Nucleus accumbens (tissue), 56 donors: ENCODE results near the gene PPM1G.

Experiments used
- DNase-seq, 56 donors: peaks; one replicate each; lab custom pipeline; 2025; lab: John Stamatoyannopoulos, UW

Gene PPM1G

DNA sequence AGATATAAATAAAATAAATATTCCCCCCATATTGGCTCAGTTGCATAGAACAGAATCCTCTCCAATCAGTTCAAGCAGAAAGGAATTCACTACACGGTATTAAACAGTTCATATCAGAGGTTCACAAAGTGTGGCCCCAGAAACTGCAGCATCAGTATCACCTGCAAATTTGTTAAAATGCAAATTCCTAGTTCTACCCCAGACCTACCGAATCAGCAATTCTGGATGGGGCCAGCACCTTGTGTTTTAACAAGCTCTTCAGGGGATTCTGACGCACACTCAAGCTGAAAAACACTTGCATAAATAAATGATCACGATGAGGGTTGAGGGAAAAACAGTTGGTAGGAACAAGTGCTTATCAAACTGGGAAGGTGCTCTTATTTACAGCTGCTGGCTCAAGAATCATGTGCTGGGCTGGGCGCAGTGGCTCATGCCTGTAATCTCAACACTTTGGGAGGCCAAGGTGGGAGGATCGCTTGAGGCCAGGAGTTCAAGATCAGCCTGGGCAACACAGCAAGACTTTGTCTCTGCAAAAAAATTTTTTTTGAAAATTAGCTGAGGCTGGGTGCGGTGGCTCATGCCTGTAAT is 59.2 kb downstream of the PPM1G start:
- no peak for DNase-seq

DNA sequence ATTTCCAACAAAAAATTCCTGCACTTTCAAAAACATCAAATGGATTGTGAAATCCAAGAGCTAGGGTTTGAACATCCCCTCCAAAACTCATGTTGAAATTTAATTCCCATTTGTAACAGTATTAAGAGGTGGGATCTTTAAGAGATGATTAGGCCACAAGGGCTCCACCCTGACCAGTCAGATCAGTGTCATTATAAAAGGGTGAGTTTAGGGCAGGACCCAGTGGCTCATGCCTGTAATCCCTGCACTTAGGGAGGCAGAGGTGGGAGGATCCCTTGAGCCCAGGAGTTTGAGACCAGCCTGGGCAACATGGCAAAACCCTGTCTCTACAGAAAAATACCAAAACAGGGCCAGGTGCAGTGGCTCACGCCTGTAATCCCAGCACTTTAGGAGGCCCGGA is 61.8 kb downstream of the PPM1G start:
- no peak for DNase-seq

DNA sequence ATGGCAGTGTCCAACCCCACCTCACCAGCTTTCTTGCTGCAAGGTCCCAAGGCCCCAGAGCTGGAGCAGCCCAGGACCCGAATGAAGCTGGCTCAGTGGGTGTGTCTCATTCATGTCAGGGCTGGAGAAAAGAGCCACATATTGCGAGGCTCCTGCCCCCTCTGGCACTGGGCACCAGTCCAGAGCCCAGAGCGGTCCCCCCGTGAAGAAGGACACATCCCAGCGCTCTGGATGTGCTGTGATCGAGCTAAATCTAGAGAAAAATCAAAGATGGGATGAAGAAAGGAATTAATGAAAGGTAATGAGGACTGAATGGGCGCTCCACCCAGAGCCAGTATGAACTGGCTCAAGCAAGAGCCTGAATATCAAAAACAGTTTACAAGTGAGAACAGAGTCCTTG is 73.2 kb downstream of the PPM1G start:
- DNase-seq: no peak

DNA sequence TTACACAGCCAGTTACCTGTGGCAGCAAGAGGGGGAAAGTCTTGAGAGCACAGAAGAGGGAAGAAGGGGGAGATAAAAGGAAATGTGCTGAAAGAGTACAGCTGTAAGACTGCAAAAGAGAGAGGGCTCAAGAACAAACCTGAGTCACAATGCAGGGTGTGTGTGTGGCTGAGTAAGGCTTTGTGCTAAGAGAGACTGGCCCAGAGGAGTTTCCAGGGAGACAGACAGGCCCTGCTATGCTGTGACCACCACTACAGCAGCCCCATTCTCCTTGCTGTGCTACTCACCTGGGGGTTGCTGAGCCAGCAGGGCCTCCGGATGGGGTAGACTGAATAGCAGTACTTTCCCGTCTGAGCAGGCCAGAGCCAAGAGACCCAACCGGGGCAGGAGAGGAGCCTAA is 74.1 kb downstream of the PPM1G start:
- DNase-seq: no peak
